HCT116 (cell line): ENCODE results near the gene EXD3.

Source experiments
- EZH2 ChIP-seq: fragments of 200-600 bp; sonication (generic); IDR thresholded peaks from 2 replicates; pipeline ENCODE4 v1.6.1; 2017; ENCODE audit warnings: antibody characterized with exemption, mixed run types
- EZH2phosphoT487 ChIP-seq: fragments of 200-600 bp; IDR thresholded peaks from 2 replicates; pipeline ENCODE4 v1.6.1; 2018; ENCODE audit warnings: antibody characterized with exemption, borderline replicate concordance
- FOSL1 ChIP-seq: IDR thresholded peaks from 2 replicates; pipeline ENCODE4 v1.6.1; 2012; ENCODE audit warnings: low read depth
- POLR2A ChIP-seq: IDR thresholded peaks from 2 replicates; pipeline ENCODE4 v1.7.0; 2011; ENCODE audit warnings: borderline replicate concordance; ENCODE audit not compliant: insufficient read depth, insufficient read length; ENCODE audit errors: extremely low read depth
- ZFX ChIP-seq: fragments of 450-650 bp; IDR thresholded peaks from 2 replicates; pipeline ENCODE4 v1.6.1; 2017
- ZNF274 ChIP-seq: fragments of 200-500 bp; sonication (Bioruptor generic); IDR thresholded peaks from 2 replicates; pipeline ENCODE4 v1.6.1; 2014; ENCODE audit warnings: mild to moderate bottlenecking, low read depth, low read length, inconsistent platforms
- TF ChIP-seq, protein P1 (sequence below), 3 experiments: fragments of 200-600 bp in 1 of 3; sonication (generic) in 1 of 3; IDR thresholded peaks in 2 of 3; conservative IDR thresholded peaks in 1 of 3; 2 replicates each; pipeline ENCODE4 v1.5.1; 2012 to 2017; ENCODE audit warnings: low read depth in 2 of 3, low read length in 2 of 3, antibody characterized with exemption in 1 of 3, borderline replicate concordance in 1 of 3, control low read depth in 1 of 3, mild to moderate bottlenecking in 1 of 3, mixed read lengths in 1 of 3, mixed run types in 1 of 3, moderate library complexity in 1 of 3; ENCODE audit not compliant: insufficient read depth in 1 of 3

DNA sequence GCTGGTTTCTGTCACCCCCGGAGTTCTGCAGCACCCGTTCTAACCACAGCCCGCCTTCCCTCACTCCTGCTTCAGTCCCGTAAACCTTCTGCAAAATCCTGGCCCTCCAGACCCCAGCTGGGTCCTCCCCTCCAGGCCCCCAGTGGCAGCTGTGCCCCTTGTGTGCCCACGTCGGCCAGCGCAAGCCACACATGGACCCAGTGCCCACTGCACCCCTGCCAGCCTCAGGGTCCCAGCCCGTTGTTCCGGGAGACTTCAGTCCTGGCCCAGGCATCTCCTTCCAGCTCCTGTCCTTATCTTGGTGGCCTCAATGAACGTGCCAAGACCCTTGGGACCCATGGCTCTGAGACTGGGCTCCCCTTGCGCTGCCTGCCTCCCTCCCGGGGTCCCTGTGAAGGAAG lies 43.2 kb downstream of the EXD3 start:
- TF ChIP-seq, protein P1, sequence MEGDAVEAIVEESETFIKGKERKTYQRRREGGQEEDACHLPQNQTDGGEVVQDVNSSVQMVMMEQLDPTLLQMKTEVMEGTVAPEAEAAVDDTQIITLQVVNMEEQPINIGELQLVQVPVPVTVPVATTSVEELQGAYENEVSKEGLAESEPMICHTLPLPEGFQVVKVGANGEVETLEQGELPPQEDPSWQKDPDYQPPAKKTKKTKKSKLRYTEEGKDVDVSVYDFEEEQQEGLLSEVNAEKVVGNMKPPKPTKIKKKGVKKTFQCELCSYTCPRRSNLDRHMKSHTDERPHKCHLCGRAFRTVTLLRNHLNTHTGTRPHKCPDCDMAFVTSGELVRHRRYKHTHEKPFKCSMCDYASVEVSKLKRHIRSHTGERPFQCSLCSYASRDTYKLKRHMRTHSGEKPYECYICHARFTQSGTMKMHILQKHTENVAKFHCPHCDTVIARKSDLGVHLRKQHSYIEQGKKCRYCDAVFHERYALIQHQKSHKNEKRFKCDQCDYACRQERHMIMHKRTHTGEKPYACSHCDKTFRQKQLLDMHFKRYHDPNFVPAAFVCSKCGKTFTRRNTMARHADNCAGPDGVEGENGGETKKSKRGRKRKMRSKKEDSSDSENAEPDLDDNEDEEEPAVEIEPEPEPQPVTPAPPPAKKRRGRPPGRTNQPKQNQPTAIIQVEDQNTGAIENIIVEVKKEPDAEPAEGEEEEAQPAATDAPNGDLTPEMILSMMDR (IDR thresholded peaks at IDR 0.05 in 2 of 3, conservative IDR thresholded peaks at IDR 0.05 in 1 of 3; ENCODE audit: borderline replicate concordance in 1 of 3, insufficient read depth in 1 of 3, low read depth in 2 of 3, low read length in 2 of 3) = no peak
- TF ChIP-seq EZH2phosphoT487 (no peak), POLR2A (no peak), FOSL1 (no peak), ZFX (no peak), ZNF274 (no peak), EZH2 (no peak)
